Neural cell (in vitro differentiated cells): ENCODE measurements around the gene EIF3B. TPM values are rescaled to one million over a fixed set of nuclear protein-coding genes. Genes with fewer than 3 reads are reported as not detected.

Experiments
- H2AFZ ChIP-seq: fragments of 200-600, 300-800 bp; sonication (generic), shearing (Covaris generic); 2 replicates; pipeline ENCODE4 v1.6.0; 2014; ENCODE audit warnings: low read depth, mild to moderate bottlenecking, antibody characterized with exemption, low read length, moderate library complexity
- H3F3A ChIP-seq: fragments of 200-600 bp; shearing (Covaris generic); 2 replicates; pipeline ENCODE4 v1.6.1; 2016; ENCODE audit warnings: mild to moderate bottlenecking, moderate library complexity, mixed read lengths, antibody characterized with exemption, low read length; ENCODE audit not compliant: insufficient read depth, poor library complexity, severe bottlenecking
- H3K27ac ChIP-seq: fragments of 200-600, 300-800 bp; sonication (generic), shearing (Covaris generic); 2 replicates; pipeline ENCODE4 v1.5.1; 2014; ENCODE audit warnings: mild to moderate bottlenecking, low read length, moderate library complexity
- H3K27me3 ChIP-seq: fragments of 300-800, 200-600 bp; sonication (generic), shearing (Covaris generic); 2 replicates; pipeline ENCODE4 v1.6.0; 2014; ENCODE audit warnings: mild to moderate bottlenecking, low read depth, low read length, moderate library complexity; ENCODE audit not compliant: insufficient read depth
- H3K36me3 ChIP-seq: fragments of 300-800, 200-600 bp; sonication (generic), shearing (Covaris generic); 2 replicates; pipeline ENCODE4 v1.5.1; 2014; ENCODE audit warnings: mild to moderate bottlenecking, antibody characterized with exemption, low read length, moderate library complexity; ENCODE audit not compliant: insufficient read depth
- H3K4me2 ChIP-seq: fragments of 300-800, 200-600 bp; sonication (generic), shearing (Covaris generic); 2 replicates; pipeline ENCODE4 v1.6.0; 2014; ENCODE audit warnings: mild to moderate bottlenecking, low read length
- H3K4me3 ChIP-seq: fragments of 300-800, 200-600 bp; sonication (generic), shearing (Covaris generic); 2 replicates; pipeline ENCODE4 v1.5.1; 2014; ENCODE audit warnings: mild to moderate bottlenecking, low read length, moderate library complexity
- H3K79me2 ChIP-seq: fragments of 200-600 bp; shearing (Covaris generic); replicated peaks from 2 replicates; pipeline ENCODE4 v1.6.0; 2014; ENCODE audit warnings: mild to moderate bottlenecking, low read length, moderate library complexity; ENCODE audit not compliant: insufficient read depth
- H3K9ac ChIP-seq: fragments of 300-800, 200-600 bp; sonication (generic), shearing (Covaris generic); 2 replicates; pipeline ENCODE4 v1.6.1; 2016; ENCODE audit warnings: mild to moderate bottlenecking, low read length, mixed read lengths
- H3K9me2 ChIP-seq: fragments of 200-600 bp; shearing (Covaris generic); 2 replicates; pipeline ENCODE4 v1.6.1; 2016; ENCODE audit warnings: mild to moderate bottlenecking, low read length, mixed read lengths; ENCODE audit not compliant: insufficient read depth
- H3K9me3 ChIP-seq: fragments of 200-600, 300-800 bp; sonication (generic), shearing (Covaris generic); 2 replicates; pipeline ENCODE4 v1.6.1; 2016; ENCODE audit warnings: mild to moderate bottlenecking, mixed run types, low read length, moderate library complexity, mixed read lengths
- H4K20me1 ChIP-seq: fragments of 200-600 bp; shearing (Covaris generic); 2 replicates; pipeline ENCODE4 v1.6.1; 2016; ENCODE audit warnings: mild to moderate bottlenecking, mixed run types; ENCODE audit not compliant: insufficient read depth
- CTCF ChIP-seq: fragments of 450-650 bp; IDR thresholded peaks from 2 replicates; pipeline ENCODE4 v1.5.1; 2014; ENCODE audit warnings: antibody characterized with exemption, mild to moderate bottlenecking, moderate library complexity; ENCODE audit not compliant: poor library complexity, severe bottlenecking
- EP300 ChIP-seq: fragments of 450-650 bp; conservative IDR thresholded peaks from 2 replicates; pipeline ENCODE4 v1.6.1; 2014; ENCODE audit warnings: antibody characterized with exemption, mild to moderate bottlenecking, moderate library complexity; ENCODE audit not compliant: poor library complexity, severe bottlenecking
- EZH2 ChIP-seq: fragments of 200-600, 300-800 bp; shearing (Covaris generic), sonication (generic); IDR thresholded peaks from 2 replicates; pipeline ENCODE4 v1.6.1; 2014; ENCODE audit warnings: antibody characterized with exemption, low read length, borderline replicate concordance, mild to moderate bottlenecking; ENCODE audit not compliant: insufficient read depth, poor library complexity, severe bottlenecking
- MXI1 ChIP-seq: fragments of 450-650 bp; conservative IDR thresholded peaks from 2 replicates; pipeline ENCODE4 v1.6.1; 2014; ENCODE audit warnings: antibody characterized with exemption, mild to moderate bottlenecking; ENCODE audit not compliant: poor library complexity, severe bottlenecking
- POLR2AphosphoS5 ChIP-seq: IDR thresholded peaks from 2 replicates; pipeline ENCODE4 v1.6.1; 2012
- RAD21 ChIP-seq: fragments of 450-650 bp; conservative IDR thresholded peaks from 2 replicates; pipeline ENCODE4 v1.6.1; 2014; ENCODE audit warnings: antibody characterized with exemption, mild to moderate bottlenecking, moderate library complexity
- REST ChIP-seq: IDR thresholded peaks from 2 replicates; pipeline ENCODE4 v1.6.1; 2012; ENCODE audit warnings: borderline replicate concordance
- SMC3 ChIP-seq: fragments of 450-650 bp; conservative IDR thresholded peaks from 2 replicates; pipeline ENCODE4 v1.6.1; 2014; ENCODE audit warnings: antibody characterized with exemption, mild to moderate bottlenecking, moderate library complexity; ENCODE audit not compliant: poor library complexity
- TAF1 ChIP-seq: IDR thresholded peaks from 2 replicates; pipeline ENCODE4 v1.6.1; 2012; ENCODE audit warnings: low read depth
- polyA plus RNA-seq: library from polyadenylated mRNA; depleted of rRNA; stranded (reverse); fragments of >200 nt; gene quantifications from 2 replicates; pipeline ENCODE4 v1.2.3, GENCODE V29; 2014

EIF3B gene
- polyA plus RNA-seq, 1 donor from 2014 or later, result 65.1 TPM

- Histone ChIP-seq H3K36me3 (no peaks in the 10 kb centered on the region), H4K20me1 (no peaks in the 10 kb centered on the region), H3F3A (no peaks in the 10 kb centered on the region), H3K9me3 (no peaks in the 10 kb centered on the region), H3K4me3 (no peak overlapping the region), H3K9me2 (no peaks in the 10 kb centered on the region), H3K4me2 (no peak overlapping the region), H2AFZ (no peak overlapping the region), H3K9ac (no peak overlapping the region), H3K27ac (no peak overlapping the region), H3K27me3 (no peaks in the 10 kb centered on the region), H3K79me2 (no peaks in the 10 kb centered on the region)
- TF ChIP-seq MXI1 (no peak), REST (no peak), POLR2AphosphoS5 (no peak), EZH2 (no peak), RAD21 (no peak), CTCF (no peak), SMC3 (no peak), EP300 (no peak), TAF1 (no peak)
Measured at GRCh38 chr7:2374830-2375728, 20.5 kb downstream of the EIF3B start.

- no peaks in the 10 kb centered on the region for H3K27me3 ChIP-seq
Measured at GRCh38 chr7:2376351-2377154, 21.9 kb downstream of the EIF3B start.

More at GRCh38 chr7:2376351-2377154, 21.9 kb downstream of the EIF3B start:
- Histone ChIP-seq H3K36me3 (no peaks in the 10 kb centered on the region), H3F3A (no peaks in the 10 kb centered on the region), H3K4me3 (no peak overlapping the region), H3K9ac (no peak overlapping the region), H2AFZ (no peak overlapping the region), H3K9me3 (no peaks in the 10 kb centered on the region), H4K20me1 (no peaks in the 10 kb centered on the region), H3K79me2 (no peaks in the 10 kb centered on the region), H3K9me2 (no peaks in the 10 kb centered on the region), H3K4me2 (no peak overlapping the region), H3K27ac (no peak overlapping the region)
- TF ChIP-seq RAD21, result no peak
- TF ChIP-seq EP300, result no peak
- no peak for TF ChIP-seq REST
- TF ChIP-seq CTCF, result no peak
- no peak for TF ChIP-seq POLR2AphosphoS5
- TF ChIP-seq EZH2, result no peak
- no peak for TF ChIP-seq TAF1
- TF ChIP-seq MXI1, result no peak
- TF ChIP-seq SMC3, result no peak
